Coronary artery (tissue), 2 donors: Measurements from ENCODE around the gene DLEC1.

ENCODE experiments used
- DNase-seq: peaks from one replicate; pipeline ENCODE4 v3.0.0-alpha.2; 2017; ENCODE audit warnings: low spot score
- H3K27ac ChIP-seq, 2 donors: fragments of 200-600 bp; sonication (generic); one replicate each; pipeline ENCODE4 v1.5.1; 2016 to 2019
- H3K4me3 ChIP-seq: fragments of 200-600 bp; sonication (generic); 2 replicates; pipeline ENCODE4 v1.5.1; 2016; ENCODE audit warnings: mild to moderate bottlenecking, moderate library complexity
- TF ChIP-seq, protein P1 (sequence below): fragments of 200-600 bp; sonication (generic); IDR thresholded peaks from one replicate; pipeline ENCODE4 v1.5.1; 2019; ENCODE audit warnings: antibody characterized with exemption

The DLEC1 gene

DNA sequence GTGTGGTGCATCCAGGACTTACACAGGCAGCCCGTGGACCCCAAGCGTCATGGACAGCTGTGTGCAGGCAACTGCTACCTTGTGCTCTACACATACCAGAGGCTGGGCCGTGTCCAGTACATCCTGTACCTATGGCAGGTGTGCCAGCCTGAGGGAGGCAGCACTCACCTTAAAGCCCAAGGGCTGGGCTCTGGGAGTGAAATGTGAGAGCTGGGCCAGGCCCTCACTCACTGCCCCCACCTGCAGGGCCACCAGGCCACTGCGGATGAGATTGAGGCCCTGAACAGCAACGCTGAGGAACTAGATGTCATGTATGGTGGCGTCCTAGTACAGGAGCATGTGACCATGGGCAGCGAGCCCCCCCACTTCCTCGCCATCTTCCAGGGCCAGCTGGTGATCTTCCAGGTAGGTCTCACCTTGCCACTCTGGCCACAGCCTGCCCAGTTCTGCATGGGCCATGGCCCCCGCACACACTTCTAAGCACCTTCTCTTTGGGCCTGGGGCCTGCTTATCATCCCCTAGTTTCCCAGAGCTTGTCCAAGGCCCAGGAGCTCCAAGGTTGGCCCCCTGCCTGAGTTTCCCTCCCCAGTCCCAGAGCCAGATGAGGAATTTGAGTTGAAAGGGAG is 37.4 kb upstream of the DLEC1 start:
- Histone ChIP-seq H3K4me3 (no peak overlapping the region), H3K27ac (no peak overlapping the region)
- TF ChIP-seq, protein P1, sequence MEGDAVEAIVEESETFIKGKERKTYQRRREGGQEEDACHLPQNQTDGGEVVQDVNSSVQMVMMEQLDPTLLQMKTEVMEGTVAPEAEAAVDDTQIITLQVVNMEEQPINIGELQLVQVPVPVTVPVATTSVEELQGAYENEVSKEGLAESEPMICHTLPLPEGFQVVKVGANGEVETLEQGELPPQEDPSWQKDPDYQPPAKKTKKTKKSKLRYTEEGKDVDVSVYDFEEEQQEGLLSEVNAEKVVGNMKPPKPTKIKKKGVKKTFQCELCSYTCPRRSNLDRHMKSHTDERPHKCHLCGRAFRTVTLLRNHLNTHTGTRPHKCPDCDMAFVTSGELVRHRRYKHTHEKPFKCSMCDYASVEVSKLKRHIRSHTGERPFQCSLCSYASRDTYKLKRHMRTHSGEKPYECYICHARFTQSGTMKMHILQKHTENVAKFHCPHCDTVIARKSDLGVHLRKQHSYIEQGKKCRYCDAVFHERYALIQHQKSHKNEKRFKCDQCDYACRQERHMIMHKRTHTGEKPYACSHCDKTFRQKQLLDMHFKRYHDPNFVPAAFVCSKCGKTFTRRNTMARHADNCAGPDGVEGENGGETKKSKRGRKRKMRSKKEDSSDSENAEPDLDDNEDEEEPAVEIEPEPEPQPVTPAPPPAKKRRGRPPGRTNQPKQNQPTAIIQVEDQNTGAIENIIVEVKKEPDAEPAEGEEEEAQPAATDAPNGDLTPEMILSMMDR, result no peak
- no peak for DNase-seq

DNA sequence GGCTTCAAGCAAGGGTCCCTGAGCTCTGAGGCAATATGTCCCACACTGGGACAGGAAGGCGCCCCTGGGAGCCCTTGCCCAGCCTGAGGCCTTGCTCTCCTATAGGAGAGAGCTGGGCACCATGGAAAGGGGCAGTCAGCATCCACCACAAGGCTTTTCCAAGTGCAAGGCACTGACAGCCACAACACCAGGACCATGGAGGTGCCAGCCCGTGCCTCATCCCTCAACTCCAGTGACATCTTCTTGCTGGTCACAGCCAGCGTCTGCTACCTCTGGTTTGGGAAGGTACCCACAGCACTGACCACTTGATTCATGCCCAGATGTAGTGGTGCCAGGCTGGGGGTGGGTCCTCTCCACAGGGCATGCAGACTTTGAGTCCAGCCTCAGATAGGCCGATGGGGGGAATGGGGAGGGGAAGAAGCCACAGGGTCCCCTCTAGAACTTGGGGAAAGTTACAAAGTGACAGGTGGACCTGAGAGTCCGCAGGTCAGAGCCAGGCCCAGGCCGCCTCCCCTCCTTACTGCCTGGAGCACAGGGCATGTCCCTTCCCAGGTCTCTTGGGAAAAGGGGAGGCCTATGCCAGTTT is 36.6 kb upstream of the DLEC1 start:
- TF ChIP-seq, protein P1, result no peak
- Histone ChIP-seq H3K27ac (no peak overlapping the region), H3K4me3 (no peak overlapping the region)
- DNase-seq, result no peak

DNA sequence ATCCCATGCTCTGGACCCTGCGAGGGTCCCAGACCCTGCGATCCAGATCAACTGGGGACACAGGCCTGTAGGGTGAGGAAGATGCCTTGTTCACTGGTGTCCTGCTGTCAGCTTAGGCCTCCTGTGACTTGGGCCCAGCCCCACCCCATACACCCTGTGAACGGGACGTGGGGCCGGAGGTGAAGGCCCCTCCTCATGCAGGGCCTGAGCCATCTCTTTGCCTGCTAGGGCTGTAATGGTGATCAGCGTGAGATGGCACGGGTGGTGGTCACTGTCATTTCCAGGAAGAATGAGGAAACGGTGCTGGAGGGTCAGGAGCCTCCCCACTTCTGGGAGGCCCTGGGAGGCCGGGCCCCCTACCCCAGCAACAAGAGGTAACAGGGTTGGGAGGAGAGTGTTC is 36.1 kb upstream of the DLEC1 start:
- Histone ChIP-seq H3K27ac (peak overlapping the region in 1 of 2 donors; percentile 56), H3K4me3 (no peak overlapping the region)
- TF ChIP-seq, protein P1, result no peak
- DNase-seq, result no peak

DNA sequence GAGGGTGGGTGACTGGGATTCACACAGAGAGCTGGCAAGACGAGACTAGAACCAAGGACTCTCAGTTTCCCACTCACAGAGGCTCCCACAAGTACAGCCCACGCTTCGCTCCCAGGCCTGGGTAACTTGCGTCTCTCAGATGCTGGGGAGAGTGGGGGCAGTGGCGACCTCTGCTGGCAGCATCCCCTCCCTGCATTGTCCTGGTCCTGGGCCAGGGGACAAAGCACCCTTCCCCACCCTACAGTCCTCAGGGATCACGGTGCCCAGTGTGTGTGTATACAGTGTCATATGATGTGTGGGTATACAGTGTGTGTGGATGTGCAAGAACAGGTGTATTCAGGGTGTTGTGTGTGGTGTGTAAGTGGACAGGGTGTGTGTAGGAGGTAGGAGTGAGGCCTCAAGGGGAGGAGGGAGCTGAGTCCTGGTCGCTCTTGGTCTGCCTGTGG is 35.6 kb upstream of the DLEC1 start:
- Histone ChIP-seq H3K27ac (peak overlapping the region in 1 of 2 donors; percentile 56), H3K4me3 (no peak overlapping the region)
- DNase-seq, result no peak
- TF ChIP-seq, protein P1, result peak; percentile 89

DNA sequence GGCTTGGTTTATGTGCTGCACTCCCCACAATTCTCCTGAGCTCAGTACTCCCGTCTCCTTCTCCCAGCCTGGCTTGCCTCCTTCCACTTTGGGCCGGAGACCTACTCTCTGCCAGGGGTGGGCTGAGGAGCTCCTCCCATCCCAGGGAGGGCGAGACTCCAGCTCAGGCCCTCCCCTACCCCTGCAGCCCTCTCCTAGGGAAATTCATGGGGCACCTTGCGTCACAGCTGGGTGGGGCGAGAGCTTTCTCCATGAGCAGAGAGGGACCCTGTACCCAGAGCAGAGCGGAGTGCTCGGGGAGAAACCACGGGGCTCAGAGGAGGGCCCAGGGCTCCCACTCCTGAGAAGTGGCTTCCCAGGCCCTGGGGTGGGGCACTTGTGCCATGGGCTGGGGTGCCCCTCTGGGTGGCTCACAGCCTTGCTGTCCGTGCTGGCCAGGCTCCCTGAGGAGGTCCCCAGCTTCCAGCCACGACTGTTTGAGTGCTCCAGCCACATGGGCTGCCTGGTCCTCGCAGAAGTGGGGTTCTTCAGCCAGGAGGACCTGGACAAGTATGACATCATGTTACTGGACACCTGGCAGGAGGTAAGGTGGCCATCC is 35.1 kb upstream of the DLEC1 start:
- DNase-seq, result no peak
- H3K4me3 ChIP-seq, result no peak overlapping the region
- H3K27ac ChIP-seq, result peak overlapping the region in 1 of 2 donors; percentile 56
- TF ChIP-seq, protein P1, result no peak

DNA sequence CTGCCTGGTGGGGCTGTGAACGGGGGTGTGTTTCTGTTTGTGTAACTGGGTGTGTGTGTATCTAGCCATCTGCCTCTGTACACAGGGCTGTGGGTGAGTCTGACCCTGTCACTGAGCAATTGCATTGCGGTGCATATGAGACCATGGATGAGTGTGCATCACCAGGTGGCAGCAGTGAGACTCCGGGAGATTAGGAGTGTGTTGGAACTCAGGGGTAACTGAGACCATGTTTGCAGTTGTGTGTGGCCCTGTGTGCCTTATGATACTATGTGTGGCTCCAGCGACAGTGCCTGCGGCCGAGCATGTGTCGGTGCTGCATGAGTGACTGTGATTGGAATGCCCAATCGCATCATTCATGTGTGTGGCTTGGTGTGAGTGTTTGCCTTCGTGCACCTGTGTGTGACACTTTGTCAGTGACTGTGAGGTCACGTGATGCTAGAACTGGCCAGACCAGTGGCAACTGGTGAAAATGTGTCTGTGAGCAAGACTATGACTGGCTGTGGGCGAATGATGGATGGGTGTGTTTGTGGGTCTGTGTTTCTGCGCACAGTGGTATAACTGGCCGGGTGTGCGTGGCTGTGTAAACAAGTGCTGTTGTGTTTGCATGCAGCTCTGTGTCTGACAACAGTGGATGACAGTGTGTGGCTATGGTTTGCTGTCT is 34.5 kb upstream of the DLEC1 start:
- no peak overlapping the region for H3K4me3 ChIP-seq
- DNase-seq, result no peak
- peak overlapping the region in 1 of 2 donors; percentile 56 for H3K27ac ChIP-seq
- TF ChIP-seq, protein P1, result peak; percentile 44
